Neural cell (in vitro differentiated cells): ENCODE data around the gene C2. TPM values are rescaled to one million over a fixed set of nuclear protein-coding genes. Genes with fewer than 3 reads are reported as not detected.
"Not testable (repeated sequence)": the region's sequence is repeated elsewhere in the genome, so short reads cannot be mapped to it uniquely, and the experiment has no call there.

Experiments
- H2AFZ ChIP-seq: fragments of 200-600, 300-800 bp; sonication (generic), shearing (Covaris generic); 2 replicates; pipeline ENCODE4 v1.6.0; 2014; ENCODE audit warnings: low read depth, mild to moderate bottlenecking, antibody characterized with exemption, low read length, moderate library complexity
- H3F3A ChIP-seq: fragments of 200-600 bp; shearing (Covaris generic); 2 replicates; pipeline ENCODE4 v1.6.1; 2016; ENCODE audit warnings: mild to moderate bottlenecking, moderate library complexity, mixed read lengths, antibody characterized with exemption, low read length; ENCODE audit not compliant: insufficient read depth, poor library complexity, severe bottlenecking
- H3K27ac ChIP-seq: fragments of 200-600, 300-800 bp; sonication (generic), shearing (Covaris generic); 2 replicates; pipeline ENCODE4 v1.5.1; 2014; ENCODE audit warnings: mild to moderate bottlenecking, low read length, moderate library complexity
- H3K27me3 ChIP-seq: fragments of 300-800, 200-600 bp; sonication (generic), shearing (Covaris generic); 2 replicates; pipeline ENCODE4 v1.6.0; 2014; ENCODE audit warnings: mild to moderate bottlenecking, low read depth, low read length, moderate library complexity; ENCODE audit not compliant: insufficient read depth
- H3K36me3 ChIP-seq: fragments of 300-800, 200-600 bp; sonication (generic), shearing (Covaris generic); 2 replicates; pipeline ENCODE4 v1.5.1; 2014; ENCODE audit warnings: mild to moderate bottlenecking, antibody characterized with exemption, low read length, moderate library complexity; ENCODE audit not compliant: insufficient read depth
- H3K4me2 ChIP-seq: fragments of 300-800, 200-600 bp; sonication (generic), shearing (Covaris generic); 2 replicates; pipeline ENCODE4 v1.6.0; 2014; ENCODE audit warnings: mild to moderate bottlenecking, low read length
- H3K4me3 ChIP-seq: fragments of 300-800, 200-600 bp; sonication (generic), shearing (Covaris generic); 2 replicates; pipeline ENCODE4 v1.5.1; 2014; ENCODE audit warnings: mild to moderate bottlenecking, low read length, moderate library complexity
- H3K79me2 ChIP-seq: fragments of 200-600 bp; shearing (Covaris generic); replicated peaks from 2 replicates; pipeline ENCODE4 v1.6.0; 2014; ENCODE audit warnings: mild to moderate bottlenecking, low read length, moderate library complexity; ENCODE audit not compliant: insufficient read depth
- H3K9ac ChIP-seq: fragments of 300-800, 200-600 bp; sonication (generic), shearing (Covaris generic); 2 replicates; pipeline ENCODE4 v1.6.1; 2016; ENCODE audit warnings: mild to moderate bottlenecking, low read length, mixed read lengths
- H3K9me2 ChIP-seq: fragments of 200-600 bp; shearing (Covaris generic); 2 replicates; pipeline ENCODE4 v1.6.1; 2016; ENCODE audit warnings: mild to moderate bottlenecking, low read length, mixed read lengths; ENCODE audit not compliant: insufficient read depth
- H3K9me3 ChIP-seq: fragments of 200-600, 300-800 bp; sonication (generic), shearing (Covaris generic); 2 replicates; pipeline ENCODE4 v1.6.1; 2016; ENCODE audit warnings: mild to moderate bottlenecking, mixed run types, low read length, moderate library complexity, mixed read lengths
- H4K20me1 ChIP-seq: fragments of 200-600 bp; shearing (Covaris generic); 2 replicates; pipeline ENCODE4 v1.6.1; 2016; ENCODE audit warnings: mild to moderate bottlenecking, mixed run types; ENCODE audit not compliant: insufficient read depth
- polyA plus RNA-seq: library from polyadenylated mRNA; depleted of rRNA; stranded (reverse); fragments of >200 nt; gene quantifications from 2 replicates; pipeline ENCODE4 v1.2.3, GENCODE V29; 2014
- small RNA-seq, 3 experiments: library from RNA; depleted of rRNA; stranded (forward); fragments of <200 nt; gene quantifications; one replicate each; pipeline ENCODE3, GENCODE V24; 2012

The C2 gene
- polyA plus RNA-seq, 1 donor from 2014 or later: 1.2 TPM

DNA sequence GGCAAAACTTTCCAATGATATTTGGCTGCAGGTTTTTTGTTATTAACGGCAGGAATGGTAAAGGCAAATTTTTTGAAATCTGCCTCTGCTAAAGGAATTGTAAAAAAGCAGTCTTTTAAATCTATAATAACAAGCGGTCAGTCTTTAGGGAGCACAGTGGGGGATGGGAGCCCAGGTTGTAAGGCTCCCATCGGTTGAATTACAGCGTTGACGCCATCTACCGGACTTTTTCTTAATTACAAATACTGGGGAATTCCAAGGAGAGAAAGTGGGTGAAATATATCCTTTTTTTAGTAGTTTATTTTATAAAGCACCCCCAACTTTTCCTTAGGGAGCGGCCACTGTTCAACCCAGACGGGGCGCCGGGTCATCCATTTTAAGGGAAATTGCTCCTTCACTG lies 61.8 kb downstream of the C2 start:
- not testable (repeated sequence) for H3K4me3 ChIP-seq, H3K9ac ChIP-seq, H2AFZ ChIP-seq, H3K27ac ChIP-seq, H4K20me1 ChIP-seq, H3F3A ChIP-seq, H3K27me3 ChIP-seq, H3K79me2 ChIP-seq, H3K9me3 ChIP-seq, H3K36me3 ChIP-seq, H3K4me2 ChIP-seq, H3K9me2 ChIP-seq

DNA sequence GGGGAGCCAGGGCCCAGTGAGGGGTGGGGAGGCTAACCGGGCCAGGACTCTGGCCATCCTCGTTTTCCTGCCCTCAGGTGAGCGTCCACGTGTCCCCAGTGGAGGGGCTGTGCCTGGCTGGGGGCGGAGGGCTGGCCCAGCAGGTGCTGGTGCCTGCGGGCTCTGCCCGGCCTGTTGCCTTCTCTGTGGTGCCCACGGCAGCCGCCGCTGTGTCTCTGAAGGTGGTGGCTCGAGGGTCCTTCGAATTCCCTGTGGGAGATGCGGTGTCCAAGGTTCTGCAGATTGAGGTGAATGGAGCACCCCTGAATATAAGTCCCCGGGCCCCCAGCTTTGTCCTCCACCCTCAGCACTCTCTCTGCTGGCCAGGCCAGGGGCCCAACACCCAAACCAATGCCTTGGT lies 66.9 kb downstream of the C2 start:
- H3F3A ChIP-seq, H3K9me3 ChIP-seq, H3K36me3 ChIP-seq: not testable (repeated sequence)

More for the DNA sequence above, 66.9 kb downstream of the C2 start:
- H4K20me1 ChIP-seq, H2AFZ ChIP-seq, H3K4me3 ChIP-seq, H3K27ac ChIP-seq, H3K9ac ChIP-seq, H3K9me2 ChIP-seq, H3K79me2 ChIP-seq, H3K4me2 ChIP-seq, H3K27me3 ChIP-seq: not testable (repeated sequence)

Small RNA genes lying within 50 kb of the gene (small RNA-seq; reads per million reads assigned to genes)
- 0 reads per million in 3 experiments for gene AL645922.1

Other genes starting within 250 kb of the C2 start
- 13.4 and 26.6 TPM in 2 replicates for gene LY6G5C, start 246.7 kb upstream of the C2 start, polyA plus RNA-seq
- 130 and 154 TPM in 2 replicates for gene ABHD16A, start 224.4 kb upstream of the C2 start, polyA plus RNA-seq
- not detected in 2 replicates for gene LY6G6F, start 220.9 kb upstream of the C2 start, polyA plus RNA-seq
- gene LY6G6D, start 212.4 kb upstream of the C2 start, polyA plus RNA-seq: not detected in 2 replicates
- gene LY6G6C, start 206.0 kb upstream of the C2 start, polyA plus RNA-seq: 0.78 and 0.88 TPM in 2 replicates
- not detected in 2 replicates for gene MPIG6B, start 204.3 kb upstream of the C2 start, polyA plus RNA-seq
- gene DDAH2, start 198.4 kb upstream of the C2 start, polyA plus RNA-seq: 386 and 410 TPM in 2 replicates
- 5.5 and 5.7 TPM in 2 replicates for gene CLIC1, start 191.2 kb upstream of the C2 start, polyA plus RNA-seq
- 5.1 and 7.8 TPM in 2 replicates for gene MSH5, start 187.7 kb upstream of the C2 start, polyA plus RNA-seq
- 1.3 TPM in 1 of 2 replicates, not detected in the other for gene SAPCD1, start 165.1 kb upstream of the C2 start, polyA plus RNA-seq
- gene VWA7, start 150.4 kb upstream of the C2 start, polyA plus RNA-seq: 5.3 and 5.7 TPM in 2 replicates
- gene VARS1, start 132.0 kb upstream of the C2 start, polyA plus RNA-seq: 40.9 and 49.4 TPM in 2 replicates
- 68.5 and 87.6 TPM in 2 replicates for gene LSM2, start 120.8 kb upstream of the C2 start, polyA plus RNA-seq
- 1.6 and 2.6 TPM in 2 replicates for gene HSPA1L, start 112.4 kb upstream of the C2 start, polyA plus RNA-seq
- 50.9 and 54.5 TPM in 2 replicates for gene HSPA1A, start 112.2 kb upstream of the C2 start, polyA plus RNA-seq
- 120 and 128 TPM in 2 replicates for gene HSPA1B, start 100.0 kb upstream of the C2 start, polyA plus RNA-seq
- gene NEU1, start 64.9 kb upstream of the C2 start, polyA plus RNA-seq: 40.9 and 47.0 TPM in 2 replicates
- gene SLC44A4, start 48.7 kb upstream of the C2 start, polyA plus RNA-seq: 0.09 and 0.46 TPM in 2 replicates
- gene EHMT2, start 30.0 kb upstream of the C2 start, polyA plus RNA-seq: 102 and 121 TPM in 2 replicates
- 19.2 and 21.4 TPM in 2 replicates for gene ZBTB12, start 25.6 kb upstream of the C2 start, polyA plus RNA-seq
- 0.97 TPM in 1 of 2 replicates, not detected in the other for gene CFB, start 18.4 kb downstream of the C2 start, polyA plus RNA-seq
- 103 and 117 TPM in 2 replicates for gene NELFE, start 31.3 kb downstream of the C2 start, polyA plus RNA-seq
- gene SKIC2, start 31.5 kb downstream of the C2 start, polyA plus RNA-seq: 48.2 and 51.7 TPM in 2 replicates
- gene DXO, start 44.4 kb downstream of the C2 start, polyA plus RNA-seq: 20.0 and 29.2 TPM in 2 replicates
- gene C4A, start 54.3 kb downstream of the C2 start, polyA plus RNA-seq: 4.4 and 7.2 TPM in 2 replicates
- gene C4B, start 87.1 kb downstream of the C2 start, polyA plus RNA-seq: 4.4 and 4.6 TPM in 2 replicates
- gene CYP21A2, start 110.7 kb downstream of the C2 start, polyA plus RNA-seq: 1.9 and 4.5 TPM in 2 replicates
- 3.3 and 3.6 TPM in 2 replicates for gene TNXB, start 181.6 kb downstream of the C2 start, polyA plus RNA-seq
- gene ATF6B, start 200.5 kb downstream of the C2 start, polyA plus RNA-seq: 44.3 and 49.3 TPM in 2 replicates
- 8.6 and 10.9 TPM in 2 replicates for gene FKBPL, start 202.6 kb downstream of the C2 start, polyA plus RNA-seq
- gene PRRT1, start 224.2 kb downstream of the C2 start, polyA plus RNA-seq: 0.22 TPM in 1 of 2 replicates, not detected in the other
- gene PPT2, start 226.4 kb downstream of the C2 start, polyA plus RNA-seq: 53.5 and 330 TPM in 2 replicates
- gene EGFL8, start 236.9 kb downstream of the C2 start, polyA plus RNA-seq: 22.1 and 22.4 TPM in 2 replicates
- gene AGPAT1, start 248.4 kb downstream of the C2 start, polyA plus RNA-seq: 24.7 and 28.4 TPM in 2 replicates